ENCODE measurements around the gene PSMD2. TPM values are rescaled to one million over a fixed set of nuclear protein-coding genes. Genes with fewer than 3 reads are reported as not detected.

The PSMD2 gene
- 302 TPM in 2 replicates for total RNA-seq (2014; rRNA removed; shearing (Covaris generic))

DNA sequence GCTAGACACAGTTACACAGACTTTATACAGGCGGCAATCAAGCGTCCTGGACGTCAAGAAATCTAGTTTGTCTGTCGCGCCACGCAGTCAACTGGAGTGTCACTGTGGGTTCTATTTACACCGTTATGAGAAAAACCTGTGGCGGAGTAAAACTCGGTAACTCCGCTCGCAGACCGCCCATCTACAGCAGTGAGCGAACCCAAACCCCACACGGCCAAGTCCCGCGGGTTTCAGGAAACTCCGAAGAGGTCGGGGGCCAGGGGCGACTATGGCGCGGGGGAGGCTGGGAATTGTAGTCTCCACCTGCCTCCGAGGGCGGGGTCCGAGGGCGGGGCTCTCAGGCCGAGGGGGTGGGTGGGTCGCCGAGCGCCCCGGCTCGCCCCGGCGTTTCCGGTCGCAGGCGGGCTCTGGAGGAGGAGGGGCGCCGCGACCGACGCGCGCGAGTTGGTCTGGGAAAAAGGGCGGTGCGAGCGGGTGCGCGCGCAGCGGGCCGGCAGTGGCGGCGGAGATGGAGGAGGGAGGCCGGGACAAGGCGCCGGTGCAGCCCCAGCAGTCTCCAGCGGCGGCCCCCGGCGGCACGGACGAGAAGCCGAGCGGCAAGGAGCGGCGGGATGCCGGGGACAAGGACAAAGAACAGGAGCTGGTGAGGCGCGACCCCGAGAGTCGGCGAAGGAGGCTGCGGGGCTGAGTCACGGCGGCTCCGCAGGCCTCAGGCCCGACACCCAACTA, at the start of gene PSMD2:
Gene PSMD2 (plus strand): TSS at position 483 of the 729 bp plus-strand sequence. CDS start 26 bp downstream, at position 509.
- peak; percentile 96 to 97 for DNase-seq
- peak within 1 kb of the TSS; percentile 99 for H3K4me3 ChIP-seq
- H3K27ac ChIP-seq, result peak within 1 kb of the TSS; percentile 60
- no peaks in the 10 kb centered on the region for H3K9me3 ChIP-seq (replicated peaks)
- H3K4me1 ChIP-seq, result no peaks in the 10 kb centered on the region
- peaks cover 36% of the 10 kb centered on the region for H3K36me3 ChIP-seq
- no peaks in the 10 kb centered on the region for H3K27me3 ChIP-seq

DNA sequence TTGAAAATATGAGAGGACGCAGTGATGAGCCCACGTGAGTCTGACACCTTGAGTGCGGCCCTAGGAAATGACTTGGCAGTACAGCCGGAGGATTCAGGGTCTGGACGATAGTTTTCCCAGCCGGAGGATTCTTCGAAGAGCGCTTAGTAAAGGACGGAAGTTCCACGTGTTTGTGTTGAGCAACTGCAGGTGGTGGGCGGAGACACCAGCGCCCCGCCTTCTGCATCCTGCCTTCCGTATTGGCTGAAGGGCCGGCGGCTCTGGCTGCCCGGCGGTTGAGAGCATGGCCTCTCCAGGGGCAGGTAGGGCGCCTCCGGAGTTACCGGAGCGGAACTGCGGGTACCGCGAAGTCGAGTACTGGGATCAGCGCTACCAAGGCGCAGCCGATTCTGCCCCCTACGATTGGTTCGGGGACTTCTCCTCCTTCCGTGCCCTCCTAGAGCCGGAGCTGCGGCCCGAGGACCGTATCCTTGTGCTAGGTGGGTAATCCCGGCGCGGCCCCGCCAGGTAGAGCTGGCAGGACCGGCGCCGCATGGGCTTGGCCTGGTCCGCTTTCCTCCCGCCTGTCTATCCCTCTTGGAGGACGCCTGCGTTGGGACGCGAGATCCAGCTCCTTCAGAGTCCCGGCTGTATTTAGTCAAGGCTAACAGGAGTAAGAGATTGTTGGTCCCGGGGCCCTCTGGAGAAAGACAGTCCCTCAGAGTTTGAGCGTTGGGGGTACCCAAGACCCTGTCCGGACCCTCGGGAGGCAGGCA, 49.5 kb upstream of the PSMD2 start, which contains the start of gene EEF1AKMT4:
Gene EEF1AKMT4 (plus strand): TSS at position 261 of the 755 bp plus-strand sequence. CDS start 23 bp downstream, at position 284.
- no peaks in the 10 kb centered on the region for H3K27me3 ChIP-seq
- H3K4me3 ChIP-seq, result peak within 1 kb of the TSS; percentile 88
- H3K36me3 ChIP-seq, result no peaks in the 10 kb centered on the region; the same call in 1 of the 2 replicates
- H3K9me3 ChIP-seq (replicated peaks), result no peaks in the 10 kb centered on the region
- DNase-seq, result peak; percentile 96 to 97
- no peaks in the 10 kb centered on the region for H3K4me1 ChIP-seq
- peak within 1 kb of the TSS; percentile 73 for H3K27ac ChIP-seq

DNA sequence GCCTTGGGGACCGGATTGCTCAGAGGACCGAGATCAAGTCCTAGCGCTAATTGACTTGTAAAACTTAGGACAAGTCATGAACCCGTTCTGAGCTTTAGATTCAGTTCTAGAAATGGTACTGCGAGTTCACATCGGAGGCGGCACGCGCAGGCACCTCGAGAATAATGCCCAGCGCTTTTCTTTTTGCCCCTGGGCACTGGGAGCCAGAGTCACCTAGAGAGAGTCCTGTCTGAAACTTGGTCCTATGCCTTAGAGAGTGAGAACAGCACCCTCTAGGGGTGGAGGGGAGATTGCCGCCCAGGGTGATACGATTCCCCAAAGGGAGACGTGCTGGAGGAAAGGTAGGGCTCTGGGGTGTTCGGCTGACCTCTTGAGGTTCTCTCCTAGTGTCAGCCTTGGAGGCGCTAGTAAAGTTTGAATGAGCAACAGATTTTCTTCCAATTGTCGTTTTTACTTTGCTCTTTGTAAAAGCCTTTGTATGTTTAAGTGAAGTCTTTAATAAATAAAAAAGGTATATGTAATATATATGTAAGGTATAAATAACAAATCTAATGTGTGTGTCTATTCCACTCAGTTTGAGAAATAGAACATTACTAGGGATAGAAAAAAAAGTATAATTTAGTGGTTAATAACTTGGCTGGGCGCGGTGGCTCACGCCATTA, 48.7 kb upstream of the PSMD2 start:
- peak; percentile 86 to 96 for DNase-seq
- H3K4me1 ChIP-seq, result no peaks in the 10 kb centered on the region
- H3K36me3 ChIP-seq, result no peaks in the 10 kb centered on the region
- peak overlapping the region; percentile 88 for H3K4me3 ChIP-seq
- H3K27me3 ChIP-seq, result no peaks in the 10 kb centered on the region
- no peak overlapping the region; the same call in 1 of the 2 replicates for H3K27ac ChIP-seq
- H3K9me3 ChIP-seq (replicated peaks), result no peaks in the 10 kb centered on the region

DNA sequence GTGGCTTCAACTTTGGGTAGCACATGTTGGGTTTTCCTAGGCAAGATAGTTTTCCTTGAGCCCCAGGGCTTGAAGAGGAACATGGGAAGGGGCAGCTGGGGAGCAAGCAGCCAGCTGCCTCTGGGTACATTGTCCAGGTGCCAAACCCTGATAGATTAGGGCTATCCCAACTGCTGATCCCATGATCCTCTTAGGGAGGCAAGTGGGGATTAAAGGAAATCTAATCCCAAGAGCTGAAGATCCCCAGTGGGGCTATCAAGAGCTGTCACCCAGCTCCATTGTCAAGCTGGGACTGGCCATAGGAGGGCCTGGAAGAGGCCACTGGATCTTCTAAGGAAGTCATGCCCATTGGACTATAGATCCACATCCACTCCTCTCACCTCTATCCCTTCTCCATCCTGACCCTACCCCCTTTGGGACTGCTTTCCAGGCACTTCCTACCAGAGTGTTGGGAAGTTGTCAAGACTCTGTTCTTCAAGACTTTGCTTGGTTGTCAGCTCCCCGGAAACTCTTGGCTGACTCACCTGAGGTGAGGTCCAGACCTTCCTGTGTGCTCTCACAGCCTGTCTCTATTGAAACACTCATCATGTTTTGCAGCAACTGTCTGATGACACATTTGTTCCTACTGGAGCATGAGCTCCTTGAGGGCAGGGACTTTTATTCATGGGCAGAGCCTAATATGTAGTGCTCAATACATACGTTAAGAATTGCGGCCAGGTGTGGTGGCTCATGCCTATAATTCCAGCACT, 43.6 kb upstream of the PSMD2 start:
- no peak for DNase-seq
- H3K36me3 ChIP-seq, result no peaks in the 10 kb centered on the region
- no peak overlapping the region for H3K4me3 ChIP-seq
- no peaks in the 10 kb centered on the region for H3K9me3 ChIP-seq (replicated peaks)
- H3K27me3 ChIP-seq, result no peaks in the 10 kb centered on the region
- H3K4me1 ChIP-seq, result no peaks in the 10 kb centered on the region; the same call in 1 of the 2 replicates
- no peak overlapping the region for H3K27ac ChIP-seq

DNA sequence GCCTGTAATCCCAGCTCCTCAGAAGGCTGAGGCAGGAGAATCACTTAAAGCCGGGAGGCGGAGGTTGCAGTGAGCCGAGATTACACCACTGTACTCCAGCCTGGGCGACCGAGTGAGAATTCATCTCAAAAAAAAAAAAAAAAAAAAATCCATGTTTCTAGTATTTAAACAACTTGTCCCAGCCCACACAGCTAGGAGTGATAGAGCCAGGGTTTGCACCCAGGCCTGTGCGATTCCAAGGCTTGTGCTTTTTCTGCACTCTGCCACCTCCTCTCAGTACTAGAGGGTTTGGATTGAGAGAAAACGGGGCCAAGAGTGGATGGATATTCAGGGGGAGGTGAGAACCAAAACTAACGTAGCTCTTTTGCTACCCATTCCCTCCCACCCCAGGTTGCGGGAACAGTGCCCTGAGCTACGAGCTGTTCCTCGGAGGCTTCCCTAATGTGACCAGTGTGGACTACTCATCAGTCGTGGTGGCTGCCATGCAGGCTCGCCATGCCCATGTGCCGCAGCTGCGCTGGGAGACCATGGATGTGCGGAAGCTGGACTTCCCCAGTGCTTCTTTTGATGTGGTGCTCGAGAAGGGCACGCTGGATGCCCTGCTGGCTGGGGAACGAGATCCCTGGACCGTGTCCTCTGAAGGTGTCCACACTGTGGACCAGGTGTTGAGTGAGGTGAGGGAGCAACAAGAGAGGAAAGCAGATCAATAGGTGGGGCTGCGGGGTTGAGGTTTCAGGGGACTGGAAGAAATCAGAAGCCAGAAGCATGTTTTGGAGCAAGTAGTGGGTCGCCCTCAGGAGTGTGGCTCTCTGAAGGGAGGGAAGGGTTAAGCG, 41.7 kb upstream of the PSMD2 start:
- Histone ChIP-seq H3K4me3 (no peak overlapping the region), H3K9me3 (replicated peaks) (no peaks in the 10 kb centered on the region), H3K4me1 (no peaks in the 10 kb centered on the region; the same call in 1 of the 2 replicates), H3K36me3 (no peaks in the 10 kb centered on the region), H3K27ac (no peak overlapping the region), H3K27me3 (no peaks in the 10 kb centered on the region)
- no peak for DNase-seq

DNA sequence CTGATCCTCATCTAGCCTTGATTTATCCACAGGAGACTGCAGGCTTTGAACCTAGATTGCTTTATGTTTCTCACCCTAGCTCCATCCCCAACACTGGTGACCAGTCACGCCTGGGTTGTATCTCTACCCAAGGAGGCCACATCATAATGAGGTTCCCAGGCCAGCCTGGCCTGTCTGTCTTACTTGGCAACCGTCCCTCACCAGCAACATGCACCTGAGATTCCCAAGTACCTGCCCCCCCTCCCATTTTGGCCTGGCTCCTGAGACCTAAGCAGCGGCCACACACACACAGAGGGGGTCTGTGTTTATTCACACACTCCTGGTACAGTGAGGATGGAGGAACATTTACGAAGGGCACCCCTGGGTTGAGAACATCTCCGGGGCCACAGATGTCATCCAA, 40.1 kb upstream of the PSMD2 start:
- H3K27me3 ChIP-seq, result no peaks in the 10 kb centered on the region
- DNase-seq, result no peak
- H3K4me3 ChIP-seq, result no peak overlapping the region
- no peaks in the 10 kb centered on the region for H3K36me3 ChIP-seq
- H3K27ac ChIP-seq, result no peak overlapping the region
- H3K9me3 ChIP-seq (replicated peaks), result no peaks in the 10 kb centered on the region
- peaks cover 3% of the 10 kb centered on the region; the same call in 1 of the 2 replicates for H3K4me1 ChIP-seq

DNA sequence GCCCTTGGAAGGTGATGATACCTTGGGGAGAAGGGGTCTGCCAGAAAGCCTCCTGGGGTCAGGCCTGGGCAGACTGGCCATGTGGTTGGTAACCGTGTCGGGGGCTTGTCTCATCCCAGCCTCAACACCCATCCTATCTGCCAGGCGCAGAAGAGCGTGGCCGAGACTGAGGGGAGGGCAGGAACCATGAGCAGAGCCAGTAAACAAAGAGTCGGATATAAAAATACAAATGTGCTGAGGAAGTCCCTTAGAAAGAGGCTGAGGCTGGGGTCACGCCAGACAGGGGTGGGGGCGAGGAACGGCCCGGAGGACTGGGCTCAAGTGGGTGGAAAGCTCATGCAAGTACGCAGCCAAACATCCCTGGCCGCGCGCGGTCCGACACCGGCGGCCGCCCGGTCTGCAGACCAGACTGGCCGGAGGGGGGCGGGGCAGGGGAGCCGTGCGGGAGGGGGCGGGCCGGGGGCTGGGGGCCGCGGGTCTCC, 39.6 kb upstream of the PSMD2 start:
- H3K27me3 ChIP-seq, result no peaks in the 10 kb centered on the region
- no peak overlapping the region for H3K27ac ChIP-seq
- H3K9me3 ChIP-seq (replicated peaks), result no peaks in the 10 kb centered on the region
- no peak overlapping the region for H3K4me3 ChIP-seq
- H3K36me3 ChIP-seq, result no peaks in the 10 kb centered on the region
- H3K4me1 ChIP-seq, result peaks cover 3% of the 10 kb centered on the region; the same call in 1 of the 2 replicates
- no peak for DNase-seq

DNA sequence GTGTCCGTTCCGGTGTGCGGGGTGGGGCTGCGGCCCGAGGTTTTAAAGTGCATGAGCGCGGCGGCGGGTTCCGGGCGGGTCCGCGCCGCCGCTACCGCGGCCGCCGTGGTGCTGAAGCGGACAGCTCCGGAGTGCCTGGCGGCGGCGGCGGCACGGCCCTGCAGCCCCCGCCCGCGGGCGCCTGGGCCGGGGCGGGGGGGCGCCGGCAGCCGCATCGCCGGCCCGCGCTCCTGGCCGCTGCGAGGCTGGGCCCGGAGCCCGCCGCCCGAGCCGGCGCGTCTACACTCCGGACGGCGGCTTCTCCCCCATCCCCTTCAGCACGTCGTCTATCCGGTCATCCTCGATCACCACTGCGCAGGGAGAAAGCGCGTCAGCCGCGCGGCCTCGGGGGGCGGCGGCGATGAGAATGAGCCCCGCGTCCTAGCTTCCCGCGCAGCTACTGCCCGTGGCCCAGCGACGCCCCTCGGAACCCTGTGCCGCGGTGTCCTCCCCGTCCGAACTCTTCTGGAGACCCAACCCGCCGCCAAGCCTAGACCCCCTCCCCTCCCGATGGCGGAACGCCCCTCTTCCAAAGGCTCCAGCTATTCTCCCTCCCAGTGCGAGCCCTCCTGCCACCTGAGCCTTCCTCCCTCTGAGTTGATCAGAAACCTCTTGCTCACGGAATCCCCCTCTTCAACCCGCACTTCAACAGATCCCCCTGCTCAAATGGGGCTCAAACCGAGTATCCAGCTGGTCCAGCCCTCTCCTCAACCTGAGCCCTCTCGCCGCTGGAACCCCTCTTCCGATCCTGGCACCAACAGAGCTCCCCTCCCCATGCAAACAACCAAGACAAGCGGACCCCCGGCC, 38.9 kb upstream of the PSMD2 start:
- Histone ChIP-seq H3K4me1 (peaks cover 3% of the 10 kb centered on the region; the same call in 1 of the 2 replicates), H3K27ac (no peak overlapping the region), H3K9me3 (replicated peaks) (no peaks in the 10 kb centered on the region), H3K36me3 (no peaks in the 10 kb centered on the region), H3K4me3 (peak overlapping the region; percentile 72), H3K27me3 (no peaks in the 10 kb centered on the region)
- DNase-seq, result no peak

DNA sequence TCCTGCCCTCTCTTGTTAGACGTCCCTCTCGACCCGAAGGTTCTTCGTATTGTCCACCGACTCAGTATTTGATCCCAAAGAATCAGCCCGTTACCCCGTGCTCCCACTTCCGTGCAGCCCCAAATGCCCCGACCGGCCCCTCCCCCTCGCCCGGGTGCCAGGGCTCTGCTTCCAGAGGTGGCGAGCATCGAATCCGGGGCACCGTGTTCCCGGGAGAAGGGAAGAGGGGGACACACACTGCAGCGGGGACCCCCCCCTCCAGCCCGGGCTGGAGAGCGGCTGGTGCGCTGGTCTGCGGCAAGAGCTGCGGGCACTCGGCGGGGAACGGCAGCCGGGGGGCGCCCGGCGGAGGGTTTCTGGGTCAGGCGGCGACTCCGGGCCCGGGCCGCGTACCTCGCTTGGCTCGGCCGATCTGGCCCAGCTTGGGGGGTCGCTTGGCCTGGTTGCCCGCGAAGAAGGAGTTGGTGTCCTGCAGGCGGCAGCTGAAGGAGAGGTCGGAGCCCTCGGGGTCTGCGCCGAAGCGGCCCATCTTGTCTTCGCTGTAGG, 38.2 kb upstream of the PSMD2 start:
- Histone ChIP-seq H3K9me3 (replicated peaks) (no peaks in the 10 kb centered on the region), H3K27ac (peak overlapping the region; percentile 29; the same call in 1 of the 2 replicates), H3K36me3 (no peaks in the 10 kb centered on the region), H3K4me1 (peaks cover 3% of the 10 kb centered on the region; the same call in 1 of the 2 replicates), H3K27me3 (no peaks in the 10 kb centered on the region), H3K4me3 (peak overlapping the region; percentile 72)
- no peak for DNase-seq

DNA sequence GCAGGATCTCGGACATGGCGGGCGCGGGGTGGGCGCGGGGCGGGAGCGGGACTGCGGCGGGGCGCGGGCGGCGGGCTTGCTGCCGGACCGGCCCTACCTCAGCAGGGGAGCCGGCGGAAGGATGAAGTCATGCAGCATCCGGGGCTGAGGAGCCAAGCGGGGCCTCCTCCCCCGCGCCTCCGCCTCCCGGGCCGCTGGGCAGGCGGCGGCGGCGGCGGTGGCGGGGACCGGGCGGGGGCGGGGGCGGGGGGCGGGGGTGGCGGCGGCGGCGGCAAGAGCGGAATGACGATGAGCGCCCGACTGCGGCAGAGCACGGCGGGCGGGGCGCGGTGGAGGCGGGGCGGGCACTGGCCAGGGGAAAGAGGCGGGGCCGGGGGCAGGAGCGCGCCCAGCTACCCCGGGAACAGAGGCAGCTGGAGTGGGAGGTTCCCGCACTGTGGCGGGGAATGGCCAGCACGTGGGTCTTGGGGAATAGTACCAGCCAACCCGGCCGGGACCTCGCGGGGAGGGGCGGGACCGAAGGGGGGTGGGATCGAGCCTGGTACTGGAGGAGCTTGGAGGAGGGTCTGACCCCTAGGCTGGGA, 37.7 kb upstream of the PSMD2 start, which contains the start of gene CAMK2N2:
Gene CAMK2N2 (minus strand): TSS at position 284 of the 584 bp plus-strand sequence. CDS start 268 bp downstream, at position 16.
- Histone ChIP-seq H3K36me3 (no peaks in the 10 kb centered on the region), H3K4me3 (peak within 1 kb of the TSS; percentile 72), H3K27ac (peak within 1 kb of the TSS; percentile 57), H3K27me3 (no peaks in the 10 kb centered on the region), H3K4me1 (peaks cover 3% of the 10 kb centered on the region; the same call in 1 of the 2 replicates), H3K9me3 (replicated peaks) (no peaks in the 10 kb centered on the region)
- peak; percentile 91 to 93 for DNase-seq

DNA sequence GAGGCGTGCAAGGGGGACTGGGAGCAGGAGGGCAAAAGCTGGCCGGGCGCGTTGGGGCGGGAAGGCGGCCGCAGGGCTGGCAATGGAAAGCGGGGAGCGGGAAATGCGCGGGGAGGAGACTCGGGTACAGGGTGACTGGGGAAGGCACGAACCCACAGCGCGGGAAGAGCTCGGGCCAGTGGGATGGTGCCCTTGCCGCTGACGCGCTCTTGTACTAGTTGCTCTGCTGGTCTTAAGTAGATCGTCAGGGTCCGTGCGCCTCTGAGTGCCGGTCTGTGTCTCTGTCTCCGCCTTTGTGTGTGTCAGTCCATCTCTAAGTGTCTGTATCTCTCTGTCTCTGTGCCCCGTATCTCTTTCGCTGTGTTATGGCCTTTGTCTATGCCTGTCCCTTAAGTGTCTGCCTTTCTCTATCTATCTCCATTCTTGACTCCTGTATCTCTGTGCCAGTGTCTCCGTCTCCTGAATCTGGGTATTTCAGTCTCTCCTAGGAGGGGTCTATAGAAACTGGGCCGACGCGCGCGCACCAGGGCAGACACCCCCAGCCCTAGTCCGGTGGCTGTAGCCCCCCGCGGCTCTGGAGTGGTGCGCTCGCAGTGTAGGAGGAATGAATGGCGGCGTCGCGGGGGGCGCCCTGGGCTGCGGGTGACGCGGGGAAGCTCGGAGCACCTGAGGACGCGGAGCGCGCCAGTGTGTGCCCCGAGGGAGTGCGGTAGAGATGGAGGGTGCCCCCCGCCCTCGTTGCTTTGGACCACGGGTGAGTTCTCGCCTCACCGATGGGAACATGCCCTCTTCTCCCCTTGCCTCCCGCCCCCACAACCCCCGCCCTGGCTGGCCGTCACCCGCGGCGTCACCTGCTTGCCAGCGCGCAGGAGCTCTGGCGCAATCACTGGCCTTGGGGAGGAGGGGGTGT, 36.9 kb upstream of the PSMD2 start:
- H3K27ac ChIP-seq, result peak overlapping the region; percentile 57
- DNase-seq, result peak in 1 of 2 experiments; percentile 24

More for the DNA sequence above, 36.9 kb upstream of the PSMD2 start:
- no peaks in the 10 kb centered on the region for H3K9me3 ChIP-seq (replicated peaks)
- peak overlapping the region; percentile 72 for H3K4me3 ChIP-seq
- H3K36me3 ChIP-seq, result no peaks in the 10 kb centered on the region
- H3K4me1 ChIP-seq, result peaks cover 3% of the 10 kb centered on the region; the same call in 1 of the 2 replicates
- H3K27me3 ChIP-seq, result no peaks in the 10 kb centered on the region

All from SJCRH30 (cell line).